Measurements from ENCODE around the gene TTLL13.
"Not testable (repeated sequence)": the region's sequence is repeated elsewhere in the genome, so short reads cannot be mapped to it uniquely, and the experiment has no call there.

Gene TTLL13

DNA sequence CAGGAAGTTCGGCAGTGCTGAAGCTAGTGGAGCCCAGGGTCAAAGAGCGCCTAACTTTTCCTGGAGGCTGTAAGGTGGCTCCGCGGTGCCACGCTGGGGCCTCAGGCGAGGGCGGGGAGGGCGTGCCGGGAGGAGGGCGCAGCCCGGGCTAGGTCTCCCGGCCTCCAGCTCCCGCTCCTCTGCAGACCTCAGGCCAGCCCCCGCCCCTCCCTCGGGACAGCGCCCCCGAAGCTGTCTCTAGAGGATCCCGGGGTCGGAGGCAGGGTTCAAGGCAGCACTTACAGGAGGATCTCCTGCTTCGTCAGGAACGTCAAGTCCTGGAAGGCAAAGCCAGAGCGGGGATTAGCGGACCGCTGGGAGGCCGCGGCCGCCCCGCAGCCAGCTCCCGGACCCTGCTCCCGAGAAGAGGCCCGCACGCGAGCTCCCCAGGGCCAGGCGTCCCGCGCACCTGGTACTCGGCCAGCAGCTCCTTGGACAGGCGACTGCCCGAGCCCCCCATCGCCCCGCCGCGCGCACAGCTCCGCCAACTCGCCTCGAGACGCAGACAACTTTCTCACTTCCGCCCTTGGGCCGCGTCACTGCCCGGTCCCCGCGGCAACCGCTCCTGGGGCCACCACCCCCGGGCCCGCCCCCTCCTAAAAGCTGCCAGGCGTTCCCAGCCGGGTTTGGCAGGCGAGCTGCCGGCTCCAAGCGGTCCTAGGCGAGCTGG, 15.8 kb upstream of the TTLL13 start, which contains the start of gene CIB1:
CIB1 (minus strand) TSS at position 555 of the 709 bp plus-strand sequence; CDS start at position 499, 56 bp downstream.
- DNase-seq (ENCODE audit: insufficient read length, low spot score) (peak; percentile 95), FAIRE-seq (peak; percentile 85)

DNA sequence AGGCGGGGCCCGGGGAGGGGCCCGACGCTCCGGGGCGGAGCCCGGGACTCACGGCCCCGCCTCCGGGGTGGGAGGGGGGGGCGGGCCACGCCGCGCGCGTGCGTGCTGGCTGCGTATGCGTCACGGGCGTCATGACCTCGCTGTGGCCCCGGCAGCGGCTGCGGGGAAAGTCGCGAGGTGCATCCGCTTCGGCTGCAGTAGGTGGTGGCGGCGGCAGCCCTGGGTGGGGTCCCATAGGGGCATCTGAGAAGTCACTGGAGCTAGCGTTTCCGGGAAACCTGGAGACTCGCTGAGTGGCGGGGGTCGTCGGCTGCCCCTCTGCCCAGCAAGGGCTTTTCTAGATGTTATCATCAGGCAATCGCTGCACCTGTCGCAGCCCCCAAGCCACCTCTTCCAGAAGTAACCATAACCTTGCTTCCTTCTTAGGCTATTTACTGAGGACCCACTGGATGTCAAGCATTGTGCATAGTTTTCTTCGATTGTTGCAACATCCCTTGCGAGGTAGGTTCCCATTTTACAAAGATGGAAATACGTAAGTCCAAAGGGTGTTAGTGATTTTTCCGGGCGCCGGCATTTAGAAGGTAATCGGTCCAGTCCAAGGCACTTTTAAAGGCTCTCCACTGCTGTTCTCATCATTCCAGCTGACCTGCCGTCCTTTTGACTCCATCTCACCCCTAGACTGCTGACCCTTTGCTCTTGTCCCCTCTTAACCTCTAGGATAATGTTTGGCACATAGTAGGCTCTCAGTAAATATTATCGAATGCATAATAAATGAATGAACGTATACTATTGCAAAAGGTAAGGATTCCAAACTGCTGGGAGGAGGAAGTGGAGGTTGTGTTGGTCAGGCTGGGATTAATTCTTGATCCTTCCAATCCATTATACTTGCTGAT, 15.0 kb upstream of the TTLL13 start, which contains the start of gene GDPGP1:
GDPGP1 (plus strand) TSS at position 114 of the 893 bp plus-strand sequence. CDS start 6,700 bp downstream, outside the sequence.
- FAIRE-seq (peak; percentile 26), DNase-seq (ENCODE audit: insufficient read length, low spot score) (no peak)

DNA sequence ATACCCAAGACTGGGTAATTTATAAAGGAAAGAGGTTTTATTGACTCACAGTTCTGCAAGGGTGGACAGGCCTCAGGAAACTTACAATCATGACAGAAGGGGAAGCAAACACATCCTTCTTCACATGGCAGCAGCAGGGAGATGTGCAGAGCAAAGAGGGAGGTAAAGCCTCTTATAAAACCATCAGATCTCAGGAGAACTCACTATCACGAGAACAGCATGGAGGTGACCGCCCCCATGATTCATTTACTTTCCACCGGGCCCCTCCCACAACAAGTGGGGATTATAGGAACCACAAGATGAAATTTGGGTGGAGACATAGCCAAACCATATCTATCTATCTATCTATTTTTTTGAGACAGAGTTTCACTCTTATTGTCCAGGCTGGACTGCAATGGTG, 10.0 kb upstream of the TTLL13 start:
- DNase-seq (ENCODE audit: insufficient read length, low spot score) (no peak), FAIRE-seq (no peak)

DNA sequence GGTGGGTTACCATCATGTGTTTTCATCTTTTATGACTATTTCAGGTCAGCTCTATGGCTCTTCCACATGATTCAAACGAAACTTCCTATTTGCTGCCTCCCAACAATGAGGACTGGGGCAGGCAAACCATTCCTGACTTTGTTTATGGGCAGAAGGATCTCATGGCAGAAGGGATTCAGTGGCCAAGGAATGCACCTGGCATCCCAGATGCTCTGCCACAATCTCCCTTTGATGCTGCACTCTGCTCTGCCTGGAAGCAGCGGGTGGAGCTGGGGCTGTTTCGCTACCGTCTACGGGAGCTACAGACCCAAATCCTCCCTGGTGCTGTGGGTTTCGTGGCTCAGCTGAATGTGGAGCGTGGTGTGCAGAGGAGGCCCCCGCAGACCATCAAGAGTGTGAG, 8.5 kb upstream of the TTLL13 start:
- no peak for DNase-seq (ENCODE audit: insufficient read length, low spot score)
- no peak for FAIRE-seq

DNA sequence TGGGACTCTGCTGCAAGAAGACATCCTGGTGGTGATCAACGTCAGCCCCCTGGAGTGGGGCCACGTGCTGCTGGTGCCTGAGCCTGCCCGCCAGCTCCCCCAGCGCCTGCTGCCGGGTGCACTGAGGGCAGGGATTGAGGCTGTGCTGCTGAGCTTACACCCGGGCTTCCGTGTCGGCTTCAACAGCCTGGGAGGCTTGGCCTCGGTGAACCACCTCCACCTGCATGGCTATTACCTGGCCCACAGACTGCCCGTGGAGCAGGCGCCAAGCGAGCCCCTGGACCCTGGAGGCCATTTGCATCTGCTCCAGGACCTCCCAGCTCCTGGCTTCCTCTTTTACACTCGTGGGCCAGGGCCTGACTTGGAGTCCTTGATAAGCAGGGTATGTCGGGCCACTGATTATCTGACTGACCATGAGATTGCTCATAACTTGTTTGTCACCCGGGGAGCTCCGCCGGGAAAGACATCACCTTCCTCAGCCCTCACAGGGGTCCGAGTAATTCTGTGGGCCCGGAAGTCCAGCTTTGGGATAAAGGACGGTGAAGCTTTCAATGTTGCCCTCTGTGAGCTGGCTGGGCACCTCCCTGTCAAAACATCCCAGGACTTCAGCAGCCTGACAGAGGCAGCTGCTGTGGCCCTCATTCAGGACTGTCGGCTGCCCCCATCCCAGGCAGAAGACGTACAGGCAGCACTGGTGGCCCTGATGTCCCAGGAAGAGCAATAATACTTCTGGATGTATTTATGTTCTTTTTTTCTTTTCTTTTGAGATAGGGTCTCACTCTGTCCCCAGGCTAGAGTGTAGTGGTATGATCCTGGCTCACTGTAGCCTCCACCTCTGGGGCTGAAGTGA, 7.8 kb upstream of the TTLL13 start:
- no peak for FAIRE-seq
- DNase-seq (ENCODE audit: insufficient read length, low spot score), result no peak

DNA sequence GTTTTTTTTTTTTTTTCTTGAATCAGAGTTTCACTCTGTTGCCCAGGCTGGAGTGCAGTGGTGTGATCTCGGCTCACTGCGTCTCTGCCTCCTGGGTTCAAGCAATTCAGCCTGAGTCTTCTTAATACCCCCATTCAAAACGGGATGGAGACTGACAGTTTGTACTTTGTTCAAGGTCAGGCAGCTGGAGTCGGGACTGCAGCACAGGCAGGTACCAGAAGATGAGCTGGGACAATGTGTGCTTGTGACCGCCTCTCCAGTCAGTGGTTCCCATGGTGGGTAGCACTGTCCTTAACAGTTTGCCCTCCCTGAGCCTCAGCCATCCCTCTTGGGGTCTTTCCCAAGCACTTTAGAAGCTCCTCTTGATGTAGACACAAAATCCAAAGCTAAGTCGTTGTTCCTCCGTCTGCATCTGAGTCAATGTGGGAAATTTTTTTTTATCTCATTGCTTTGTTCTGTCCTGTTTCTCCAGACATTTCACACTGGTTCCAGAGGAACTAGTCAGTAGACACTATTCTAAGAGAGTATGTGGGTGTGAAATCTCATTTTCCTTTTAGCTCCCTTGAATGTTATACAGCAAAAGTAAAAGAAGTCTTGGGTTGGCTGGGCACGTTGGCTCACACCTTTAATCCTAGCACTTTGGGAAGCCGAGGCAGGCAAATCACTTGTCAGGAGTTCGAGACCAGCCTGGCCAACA, 5.3 kb upstream of the TTLL13 start:
- FAIRE-seq (no peak), DNase-seq (ENCODE audit: insufficient read length, low spot score) (no peak)

DNA sequence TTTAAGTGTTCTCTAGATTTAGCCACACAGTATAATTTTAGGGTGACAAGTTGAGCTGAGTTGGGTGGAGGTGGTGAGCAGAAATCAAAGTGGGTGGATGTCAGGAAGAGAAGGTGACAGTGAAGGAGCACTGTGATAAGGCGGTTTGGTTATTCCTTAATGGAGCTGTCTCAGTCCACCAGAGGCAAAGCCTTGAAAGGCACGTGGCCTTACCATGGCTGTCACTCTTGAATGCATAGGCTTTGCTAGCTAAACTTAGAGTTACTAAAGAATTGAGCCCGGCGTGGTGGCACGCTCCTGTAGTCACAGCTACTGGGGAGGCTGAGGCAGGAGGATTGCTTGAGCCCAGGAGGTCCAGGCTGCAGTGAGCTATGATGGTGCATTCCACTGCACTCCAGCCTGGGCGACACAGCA, 560 bp upstream of the TTLL13 start:
- FAIRE-seq (no peak), DNase-seq (ENCODE audit: insufficient read length, low spot score) (no peak)

DNA sequence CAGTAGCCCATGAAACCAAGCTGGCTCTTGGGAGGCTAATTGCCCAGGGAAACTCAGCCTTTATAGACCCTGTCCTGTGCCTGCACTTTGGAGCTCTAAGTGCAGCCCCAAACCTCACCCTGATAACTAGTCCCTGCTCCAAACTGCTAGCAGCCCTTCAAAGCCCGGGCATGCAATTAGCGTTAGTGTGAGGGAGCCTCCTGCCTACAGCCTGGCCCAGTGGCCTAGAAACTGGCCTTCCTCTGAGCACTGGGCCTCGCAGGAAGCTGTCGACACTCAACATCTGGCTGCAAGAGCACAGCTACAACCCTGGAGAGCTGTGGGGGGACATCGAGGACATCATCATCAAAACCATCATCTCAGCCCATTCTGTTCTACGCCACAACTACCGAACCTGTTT, 8.4 kb downstream of the TTLL13 start:
- FAIRE-seq (no peak), DNase-seq (ENCODE audit: insufficient read length, low spot score) (no peak)

DNA sequence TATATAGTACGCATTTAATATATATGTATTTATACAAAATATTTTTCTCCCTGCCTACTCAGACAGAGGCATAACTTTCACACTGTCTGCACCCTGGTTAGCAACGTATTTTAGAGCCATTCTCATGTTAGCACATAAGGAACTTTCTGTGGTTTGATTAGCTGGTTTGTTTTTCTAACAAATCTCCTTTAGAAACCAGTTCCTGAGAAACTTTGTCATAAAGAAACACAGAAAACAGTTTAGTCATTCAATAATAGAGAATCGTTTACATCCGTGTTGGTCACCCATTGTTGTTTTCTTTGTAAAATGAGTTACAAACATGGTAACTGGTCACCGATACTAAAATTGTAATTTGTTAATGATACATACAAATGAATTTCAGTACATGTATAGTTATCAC, 10.2 kb downstream of the TTLL13 start:
- DNase-seq (ENCODE audit: insufficient read length, low spot score) (no peak), FAIRE-seq (peak; percentile 76)

DNA sequence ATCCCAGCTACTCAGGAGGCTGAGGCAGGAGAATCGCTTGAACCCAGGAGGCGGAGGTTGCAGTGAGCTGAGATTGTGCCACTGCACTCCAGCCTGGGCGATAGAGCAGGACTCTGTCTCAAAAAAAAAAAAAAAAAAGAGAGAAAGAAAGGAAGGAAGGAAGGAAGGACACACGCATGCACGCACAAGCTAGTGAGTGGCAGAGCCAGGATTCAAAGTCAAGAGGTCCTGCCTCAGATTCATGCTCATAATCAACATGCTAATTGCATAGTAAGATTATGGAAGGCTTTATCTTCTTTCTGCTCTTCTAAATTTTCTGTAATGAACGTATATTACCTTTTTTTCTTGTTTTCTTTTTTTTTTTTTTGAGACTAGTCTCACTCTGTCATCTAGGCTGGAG, 11.4 kb downstream of the TTLL13 start:
- DNase-seq (ENCODE audit: insufficient read length, low spot score); FAIRE-seq: not testable (repeated sequence)

DNA sequence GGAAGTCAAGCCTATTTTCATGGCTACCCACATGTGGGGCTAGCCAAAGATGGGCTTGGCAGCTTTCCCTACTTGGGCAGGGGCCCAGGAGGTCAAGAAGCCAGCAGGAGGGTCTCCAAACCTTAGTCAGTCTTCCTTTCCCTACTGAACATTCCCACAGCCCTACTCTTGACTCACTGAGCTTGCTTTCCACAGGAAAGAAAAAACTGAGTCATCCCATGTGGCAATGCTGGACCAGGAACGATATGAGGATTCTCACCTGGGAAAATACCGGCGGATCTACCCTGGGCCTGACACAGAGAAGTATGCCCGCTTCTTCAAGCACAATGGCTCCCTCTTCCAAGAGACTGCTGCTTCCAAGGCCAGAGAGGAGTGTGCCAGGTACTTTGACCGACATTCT, 12.5 kb downstream of the TTLL13 start:
- FAIRE-seq, result no peak
- no peak for DNase-seq (ENCODE audit: insufficient read length, low spot score)

DNA sequence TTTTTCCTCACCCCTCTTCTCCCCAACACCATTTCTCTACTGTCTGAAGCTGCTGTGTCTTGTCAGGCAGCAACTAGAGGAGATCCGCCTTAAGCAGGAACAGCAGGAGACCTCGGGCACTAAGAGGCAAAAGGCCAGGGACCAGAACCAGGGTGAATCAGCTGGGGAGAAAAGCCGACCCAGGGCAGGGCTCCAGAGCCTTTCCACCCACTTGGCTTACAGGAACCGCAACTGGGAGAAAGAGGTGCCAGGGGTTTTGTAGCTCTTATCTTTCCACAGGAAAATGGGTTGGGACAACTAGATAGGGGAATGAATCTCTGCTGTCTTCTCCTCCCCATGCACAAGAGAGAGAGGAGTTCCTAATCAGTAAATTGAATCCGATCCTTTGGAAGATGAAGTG, 13.1 kb downstream of the TTLL13 start:
- DNase-seq (ENCODE audit: insufficient read length, low spot score), result no peak
- no peak for FAIRE-seq

DNA sequence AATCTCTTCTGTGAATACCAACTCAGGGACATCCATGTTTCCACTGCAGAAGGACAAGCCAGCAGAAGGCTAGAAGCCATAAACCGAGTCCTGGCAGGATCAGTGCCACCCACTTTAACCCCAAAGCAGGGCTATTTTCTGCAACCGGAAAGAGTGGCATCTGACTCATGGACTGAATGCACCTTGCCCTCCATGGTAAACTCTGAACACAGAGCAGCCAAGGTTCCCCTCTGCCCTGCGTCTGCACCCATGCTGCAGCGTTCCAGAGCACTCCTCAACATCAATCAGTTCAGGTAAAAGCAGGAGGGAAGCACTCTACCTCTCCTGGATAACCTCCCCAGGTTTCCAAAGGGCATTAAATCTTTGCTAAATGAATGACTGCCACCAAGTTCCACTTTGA, 15.3 kb downstream of the TTLL13 start:
- no peak for DNase-seq (ENCODE audit: insufficient read length, low spot score)

DNA sequence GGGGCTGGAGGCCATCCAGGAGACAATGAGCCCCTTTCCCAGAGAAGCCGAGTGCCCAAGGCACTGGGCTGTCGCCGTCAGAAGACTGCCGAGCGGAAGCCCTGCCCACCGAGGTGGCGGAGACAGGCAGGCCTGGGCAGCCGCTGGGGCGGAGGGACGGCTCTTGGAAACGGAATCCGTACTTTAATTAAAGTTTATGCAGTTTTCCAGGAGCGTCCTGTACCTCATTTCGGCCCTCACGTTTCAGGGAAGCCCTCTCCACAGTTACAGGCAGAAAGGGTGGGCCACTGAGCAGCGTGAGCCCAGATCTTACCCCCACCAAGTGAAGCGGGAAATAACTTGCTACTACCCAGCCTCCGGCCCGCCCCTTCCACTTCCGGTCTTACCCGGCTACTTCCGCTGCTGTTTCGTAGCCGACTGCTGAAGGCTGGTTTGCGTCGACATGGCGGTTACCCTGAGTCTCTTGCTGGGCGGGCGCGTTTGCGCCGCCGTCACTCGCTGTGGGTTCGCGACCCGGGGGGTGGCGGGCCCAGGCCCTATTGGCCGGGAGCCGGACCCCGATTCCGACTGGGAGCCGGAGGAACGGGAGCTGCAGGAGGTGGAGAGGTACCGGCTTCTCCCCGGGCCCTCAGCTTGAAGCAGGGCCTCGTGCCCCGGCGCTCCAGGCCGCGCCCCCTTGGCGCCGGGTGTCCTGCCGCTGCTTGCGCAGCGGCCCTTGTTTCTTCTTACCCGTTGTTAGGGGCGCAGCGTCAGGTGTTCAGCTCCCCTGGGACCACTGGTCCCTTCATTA, 16.1 kb downstream of the TTLL13 start, which contains the start of gene NGRN:
NGRN (plus strand) TSS at position 402 of the 790 bp plus-strand sequence; CDS start at position 443, 41 bp downstream.
- FAIRE-seq (peak; percentile 95), DNase-seq (ENCODE audit: insufficient read length, low spot score) (peak; percentile 83)

More for the DNA sequence above, 15.3 kb downstream of the TTLL13 start:
- FAIRE-seq, result no peak

DNA sequence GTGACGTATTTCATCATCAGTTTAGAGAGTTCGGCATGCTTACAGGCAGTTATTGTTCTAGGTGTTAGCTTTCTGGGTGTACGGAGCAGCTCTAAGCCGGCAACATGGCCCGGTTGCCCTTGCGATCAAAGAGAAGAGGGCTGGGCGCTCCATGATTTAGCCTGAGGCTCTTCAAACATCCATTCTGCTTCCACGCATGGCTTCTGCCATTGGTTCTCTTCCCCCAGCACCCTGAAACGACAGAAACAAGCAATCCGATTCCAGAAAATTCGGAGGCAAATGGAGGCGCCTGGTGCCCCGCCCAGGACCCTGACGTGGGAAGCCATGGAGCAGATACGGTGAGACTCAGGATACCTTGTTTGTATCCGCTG, 16.7 kb downstream of the TTLL13 start:
- DNase-seq (ENCODE audit: insufficient read length, low spot score) (no peak), FAIRE-seq (peak; percentile 44)

DNA sequence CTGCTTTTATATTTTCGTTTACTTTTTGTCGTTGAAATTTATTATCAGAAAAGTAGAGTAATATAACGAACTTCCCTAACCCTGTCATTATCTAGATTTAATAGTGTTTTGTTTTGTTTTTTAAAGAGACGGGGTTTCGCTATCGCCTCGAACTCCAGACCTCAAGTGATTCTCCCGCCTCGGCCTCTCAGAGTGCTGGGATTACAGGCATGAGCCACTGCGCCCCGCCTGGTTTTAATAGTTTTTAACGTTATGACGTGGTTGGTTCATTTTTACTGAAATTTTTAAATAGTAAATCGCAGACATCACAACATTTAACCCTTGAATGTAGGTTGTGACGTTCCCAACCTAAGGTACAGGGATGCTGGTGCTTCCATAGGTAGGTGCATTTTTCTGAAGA, 17.1 kb downstream of the TTLL13 start:
- FAIRE-seq, result no peak

DNA sequence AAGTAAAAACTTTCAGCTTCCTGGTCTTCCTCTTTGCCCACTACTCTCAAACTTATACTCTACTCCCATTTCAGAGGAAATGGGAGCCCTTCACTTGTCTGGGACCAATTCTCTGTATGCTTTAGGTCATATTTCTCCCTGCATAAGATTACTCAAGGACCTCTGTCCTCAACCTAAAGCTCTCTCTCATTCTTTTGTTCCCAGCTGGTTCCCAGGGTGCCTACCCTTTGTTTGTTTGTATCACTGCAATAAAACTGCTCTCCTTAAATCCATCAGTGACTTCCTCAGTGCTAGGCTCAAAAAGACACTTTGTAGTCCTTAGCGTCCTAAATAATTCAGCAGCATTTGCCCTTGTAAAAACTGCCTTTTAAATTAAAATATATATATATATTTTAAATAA, 19.1 kb downstream of the TTLL13 start:
- FAIRE-seq (no peak), DNase-seq (ENCODE audit: insufficient read length, low spot score) (no peak)

More for the DNA sequence above, 17.1 kb downstream of the TTLL13 start:
- DNase-seq (ENCODE audit: insufficient read length, low spot score), result no peak

DNA sequence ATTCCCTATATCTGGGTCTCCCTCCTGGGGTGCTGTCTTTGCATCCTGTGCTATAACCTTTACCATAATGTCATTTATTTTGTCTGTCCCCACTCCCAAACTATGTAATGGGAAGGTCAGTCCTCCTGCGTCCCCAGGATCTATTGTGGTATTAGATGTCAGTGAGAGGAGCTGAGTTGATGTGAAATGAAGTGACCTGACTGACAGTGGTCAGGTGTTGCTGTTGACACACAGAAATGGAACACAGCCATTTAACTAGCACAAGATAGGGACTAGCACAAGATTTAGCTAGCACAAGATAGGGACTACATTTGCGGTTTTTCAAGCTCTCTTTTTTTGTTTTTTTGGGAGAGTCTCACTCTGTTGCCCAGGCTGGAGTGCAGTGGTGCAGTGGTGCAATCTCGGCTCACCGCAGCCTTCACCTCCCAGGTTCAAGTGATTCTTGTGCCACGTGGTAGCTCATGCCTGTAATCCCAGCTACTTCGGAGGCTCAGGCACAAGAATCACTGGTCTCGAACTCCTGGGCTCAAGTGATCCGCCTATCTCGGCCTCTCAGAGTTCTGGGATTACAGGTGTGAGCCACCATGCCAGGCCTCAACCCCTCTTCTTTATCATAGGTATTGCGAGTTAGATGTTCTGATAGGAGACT, 21.3 kb downstream of the TTLL13 start:
- FAIRE-seq, result no peak
- no peak for DNase-seq (ENCODE audit: insufficient read length, low spot score)
